Duodenal mucosa (tissue), 2 donors: ENCODE measurements around the gene GRB10.

ENCODE experiments used
- H3K27ac ChIP-seq: one replicate; pipeline ENCODE4 v1.7.0; 2013; ENCODE audit warnings: low read depth, low read length
- H3K27me3 ChIP-seq, 2 donors: one replicate each; pipeline ENCODE4 v1.7.0; 2013; ENCODE audit warnings: low read length in 2 of 2, control low read depth in 1 of 2; ENCODE audit not compliant: insufficient read depth in 2 of 2, control insufficient read depth in 1 of 2
- H3K36me3 ChIP-seq, 2 donors: one replicate each; pipeline ENCODE4 v1.7.0; 2013; ENCODE audit warnings: low read length in 2 of 2, control low read depth in 1 of 2; ENCODE audit not compliant: insufficient read depth in 2 of 2, control insufficient read depth in 1 of 2
- H3K4me1 ChIP-seq, 2 donors: one replicate each; pipeline ENCODE4 v1.7.0; 2013; ENCODE audit warnings: low read length in 2 of 2, control low read depth in 1 of 2; ENCODE audit not compliant: insufficient read depth in 2 of 2, control insufficient read depth in 1 of 2
- H3K4me3 ChIP-seq, 2 donors: one replicate each; pipeline ENCODE4 v1.7.0; 2013; ENCODE audit warnings: low read length in 2 of 2, low read depth in 1 of 2
- H3K9ac ChIP-seq, 2 donors: one replicate each; pipeline ENCODE4 v1.7.0; 2013; ENCODE audit warnings: low read length in 2 of 2, low read depth in 1 of 2
- H3K9me3 ChIP-seq, 2 donors: one replicate each; pipeline ENCODE4 v1.7.0; 2013; ENCODE audit warnings: low read length in 2 of 2, control low read depth in 1 of 2; ENCODE audit not compliant: control insufficient read depth in 1 of 2

GRB10 gene

DNA sequence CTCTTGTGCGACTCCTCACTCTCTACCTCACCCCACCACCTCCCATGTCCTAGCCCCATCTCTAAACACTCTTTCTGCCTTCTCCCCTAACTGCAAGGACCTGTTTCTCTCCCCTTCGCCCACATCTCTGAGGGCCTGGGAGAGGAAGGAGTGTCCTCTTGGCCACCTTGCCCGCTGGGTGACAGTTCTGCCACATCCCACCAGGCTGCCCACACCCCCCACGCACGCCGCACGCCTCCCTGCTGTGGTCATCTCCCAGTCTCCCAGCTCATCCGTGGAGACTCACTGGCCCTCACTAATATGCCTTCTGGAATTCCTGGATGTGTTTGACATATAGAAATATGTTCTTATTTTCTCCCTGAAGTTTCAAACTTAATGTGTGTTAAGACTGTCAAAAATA, 48.5 kb downstream of the GRB10 start:
- Histone ChIP-seq H3K27ac (no peak overlapping the region), H3K27me3 (no peaks in the 10 kb centered on the region), H3K9ac (no peak overlapping the region), H3K36me3 (peaks cover 0 to 5% of the 10 kb centered on the region in 2 donors), H3K4me1 (peaks cover 2 to 4% of the 10 kb centered on the region in 2 donors), H3K4me3 (no peak overlapping the region), H3K9me3 (no peaks in the 10 kb centered on the region)

GRCh38 chr7:50733552-50733951, 49.1 kb downstream of the GRB10 start:
- Histone ChIP-seq H3K27ac (no peak overlapping the region), H3K9ac (no peak overlapping the region), H3K4me1 (peaks cover 0 to 4% of the 10 kb centered on the region in 2 donors), H3K9me3 (no peaks in the 10 kb centered on the region), H3K27me3 (no peaks in the 10 kb centered on the region), H3K4me3 (no peak overlapping the region), H3K36me3 (peaks cover 0 to 5% of the 10 kb centered on the region in 2 donors)

DNA sequence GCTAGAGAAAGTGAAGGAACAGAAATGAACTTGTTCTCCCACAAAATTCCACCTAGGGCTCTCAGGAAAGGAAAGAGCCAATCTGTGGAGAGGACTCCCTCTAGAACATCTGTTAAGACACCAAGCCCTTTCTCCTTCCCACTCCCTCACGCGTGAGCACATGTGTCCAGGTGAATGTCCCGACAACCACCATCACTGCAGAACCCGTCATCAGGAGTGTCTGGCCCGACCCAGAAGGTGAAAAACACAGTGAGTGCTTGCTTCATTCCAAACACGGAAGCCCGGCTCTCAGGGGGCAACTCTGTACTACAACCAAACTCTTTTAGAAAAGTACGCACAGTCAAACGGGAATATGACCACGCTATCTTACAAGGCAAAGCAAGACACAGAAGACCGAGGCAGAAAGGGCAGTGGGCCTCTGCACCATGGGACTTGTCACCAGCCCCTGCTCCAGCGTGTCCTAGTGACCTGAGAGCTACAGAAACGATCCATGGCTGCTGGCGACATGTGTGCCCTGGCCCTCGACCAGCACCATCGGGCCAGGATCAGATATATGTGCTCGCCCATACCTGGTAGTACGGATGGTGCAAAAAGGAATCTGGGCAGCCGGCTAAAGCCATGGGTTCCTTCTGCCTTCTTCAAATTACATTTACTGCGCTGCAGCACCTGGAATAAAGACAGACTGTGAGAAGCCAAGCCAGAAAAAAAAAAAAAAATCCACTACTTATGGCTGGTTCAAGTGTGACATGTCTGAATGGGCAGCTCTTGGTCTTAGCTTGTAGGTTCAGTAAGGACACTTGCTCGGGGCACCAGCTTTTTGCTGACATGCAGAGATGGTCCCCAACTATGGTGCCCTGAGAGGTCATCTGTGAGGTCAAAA, 50.8 kb downstream of the GRB10 start:
- Histone ChIP-seq H3K4me3 (no peak overlapping the region), H3K27me3 (no peaks in the 10 kb centered on the region), H3K27ac (no peak overlapping the region), H3K4me1 (peaks cover 0 to 4% of the 10 kb centered on the region in 2 donors), H3K36me3 (peaks cover 0 to 5% of the 10 kb centered on the region in 2 donors), H3K9me3 (no peaks in the 10 kb centered on the region), H3K9ac (no peak overlapping the region)

DNA sequence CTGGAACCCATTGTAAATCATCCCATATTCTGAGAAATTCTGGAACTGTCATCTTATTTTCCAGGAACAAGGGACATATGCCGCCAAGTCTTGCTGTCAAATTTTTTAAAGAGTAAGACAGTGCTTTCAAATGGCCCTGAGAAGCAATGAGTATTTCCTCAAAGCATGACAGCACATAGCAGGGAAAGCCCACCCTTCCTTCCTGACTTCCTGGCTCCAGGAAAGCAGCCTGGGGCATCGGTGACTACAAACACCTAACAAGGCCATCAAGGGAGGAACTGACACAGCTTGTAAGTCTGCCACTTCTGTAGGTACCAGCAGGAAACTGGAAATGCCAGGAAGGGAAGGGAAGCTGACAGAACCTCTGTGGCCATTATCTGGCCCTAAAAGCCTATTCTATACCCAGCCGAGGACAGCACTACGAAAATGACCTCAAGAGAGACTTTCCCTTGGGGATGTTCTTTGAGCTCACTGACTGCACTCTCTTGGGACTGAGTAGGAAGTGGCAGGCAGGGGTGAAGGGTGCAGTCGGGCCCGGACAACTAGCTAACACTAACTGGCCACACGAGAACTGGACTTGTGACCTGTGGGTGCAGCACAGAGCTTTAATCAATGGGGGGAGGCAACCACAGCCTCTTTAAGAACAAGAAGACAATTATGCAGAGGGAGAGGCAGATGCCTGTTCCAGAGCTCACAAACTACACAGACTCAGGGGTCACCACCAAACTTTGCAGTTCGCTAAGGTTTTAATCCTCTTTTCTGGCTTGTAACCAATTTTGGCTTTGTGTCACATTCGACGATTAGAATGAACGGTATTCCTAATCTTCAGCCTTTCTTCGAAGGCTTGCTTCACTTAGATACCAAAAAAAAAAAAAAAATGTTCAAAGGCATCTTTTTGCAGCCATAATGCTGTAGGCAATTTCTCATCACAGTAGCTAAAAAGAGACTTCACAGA, 52.0 kb downstream of the GRB10 start:
- H3K9ac ChIP-seq, result no peak overlapping the region
- no peaks in the 10 kb centered on the region for H3K9me3 ChIP-seq
- H3K4me3 ChIP-seq, result no peak overlapping the region
- no peaks in the 10 kb centered on the region for H3K27me3 ChIP-seq
- H3K36me3 ChIP-seq, result peaks cover 0 to 5% of the 10 kb centered on the region in 2 donors
- peaks cover 0 to 4% of the 10 kb centered on the region in 2 donors for H3K4me1 ChIP-seq
- H3K27ac ChIP-seq, result no peak overlapping the region

GRCh38 chr7:50729962-50730361, 52.7 kb downstream of the GRB10 start:
- Histone ChIP-seq H3K4me3 (no peak overlapping the region), H3K4me1 (peaks cover 0 to 4% of the 10 kb centered on the region in 2 donors), H3K27ac (no peak overlapping the region), H3K9me3 (no peaks in the 10 kb centered on the region), H3K9ac (no peak overlapping the region), H3K36me3 (peaks cover 0 to 7% of the 10 kb centered on the region in 2 donors), H3K27me3 (no peaks in the 10 kb centered on the region)

GRCh38 chr7:50728184-50728583, 54.5 kb downstream of the GRB10 start:
- no peak overlapping the region for H3K9ac ChIP-seq
- no peak overlapping the region for H3K27ac ChIP-seq
- H3K36me3 ChIP-seq, result peaks cover 0 to 10% of the 10 kb centered on the region in 2 donors
- H3K4me3 ChIP-seq, result no peak overlapping the region
- peaks cover 0 to 4% of the 10 kb centered on the region in 2 donors for H3K4me1 ChIP-seq
- H3K9me3 ChIP-seq, result no peaks in the 10 kb centered on the region
- H3K27me3 ChIP-seq, result no peaks in the 10 kb centered on the region

DNA sequence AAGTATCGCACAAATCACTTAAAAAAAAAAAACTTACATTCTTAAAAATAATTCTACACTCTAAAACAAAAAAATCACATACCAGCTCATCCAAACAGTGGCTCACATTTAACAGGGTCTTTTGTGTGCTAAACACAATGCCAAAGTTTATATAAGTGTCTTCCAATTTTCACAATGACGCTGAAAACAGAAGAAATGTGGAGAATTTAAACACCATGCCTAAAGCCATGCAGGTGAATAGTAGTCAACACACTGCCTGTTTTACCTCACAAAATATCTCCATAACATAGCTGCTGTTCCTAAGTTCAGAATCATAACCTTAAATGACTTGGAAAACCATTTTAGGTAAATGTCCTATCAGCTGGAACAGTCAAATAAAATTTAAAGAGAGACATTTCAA, 55.0 kb downstream of the GRB10 start:
- Histone ChIP-seq H3K4me1 (peaks cover 0 to 4% of the 10 kb centered on the region in 2 donors), H3K27ac (no peak overlapping the region), H3K36me3 (peaks cover 0 to 10% of the 10 kb centered on the region in 2 donors), H3K9me3 (no peaks in the 10 kb centered on the region), H3K27me3 (no peaks in the 10 kb centered on the region), H3K9ac (no peak overlapping the region), H3K4me3 (no peak overlapping the region)

- Histone ChIP-seq H3K9me3 (no peaks in the 10 kb centered on the region), H3K4me3 (no peak overlapping the region), H3K27me3 (no peaks in the 10 kb centered on the region), H3K9ac (no peak overlapping the region), H3K4me1 (peaks cover 5 to 7% of the 10 kb centered on the region in 2 donors), H3K27ac (no peak overlapping the region), H3K36me3 (peaks cover 0 to 10% of the 10 kb centered on the region in 2 donors)
Measured at GRCh38 chr7:50727072-50727471, 55.6 kb downstream of the GRB10 start.

DNA sequence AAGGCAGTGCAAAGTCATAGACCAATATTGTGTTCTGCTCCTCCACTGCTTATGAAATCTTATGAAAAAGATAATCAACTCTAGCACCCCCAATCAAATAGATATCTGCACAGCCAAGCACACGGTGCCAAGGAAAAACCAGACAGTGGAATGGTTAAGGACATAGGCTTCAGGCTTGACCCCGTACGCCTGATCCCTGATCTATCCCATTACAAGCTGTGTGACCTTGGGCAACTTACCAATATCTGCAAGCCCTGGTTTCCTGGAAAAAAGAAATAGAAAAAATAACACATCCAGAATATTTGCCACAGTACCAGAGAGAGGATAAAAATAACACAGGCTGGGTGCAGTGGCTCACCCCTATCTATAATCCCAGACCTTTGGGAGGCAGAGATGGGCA, 56.9 kb downstream of the GRB10 start:
- no peaks in the 10 kb centered on the region for H3K9me3 ChIP-seq
- H3K27ac ChIP-seq, result no peak overlapping the region
- H3K9ac ChIP-seq, result no peak overlapping the region
- peaks cover 12 to 16% of the 10 kb centered on the region in 2 donors for H3K4me1 ChIP-seq
- H3K27me3 ChIP-seq, result no peaks in the 10 kb centered on the region
- peaks cover 0 to 5% of the 10 kb centered on the region in 2 donors for H3K36me3 ChIP-seq
- no peak overlapping the region for H3K4me3 ChIP-seq
